WTC11 (cell line): ENCODE measurements around the gene CLIC3.

ENCODE experiments used
- MXD4 ChIP-seq: fragments of 250-450 bp; sonication (Bioruptor Pico); IDR thresholded peaks from 2 replicates; pipeline ENCODE4 v1.8.0; 2021; ENCODE audit warnings: mild to moderate bottlenecking, moderate library complexity, borderline replicate concordance
- NFE2L1 ChIP-seq: sonication (generic); formaldehyde crosslinking; IDR thresholded peaks from 2 replicates; pipeline ENCODE4 v1.8.1; 2023; ENCODE audit warnings: missing genetic modification reagents
- OVOL2 ChIP-seq: fragments of 250-450 bp; sonication (Bioruptor Pico); IDR thresholded peaks from 2 replicates; pipeline ENCODE4 v1.9.0; 2021; ENCODE audit warnings: mild to moderate bottlenecking, borderline replicate concordance
- ZNF121 ChIP-seq: sonication (generic); formaldehyde crosslinking; IDR thresholded peaks from 2 replicates; pipeline ENCODE4 v1.8.0; 2023; ENCODE audit warnings: missing genetic modification reagents
- ZNF317 ChIP-seq: sonication (generic); formaldehyde crosslinking; IDR thresholded peaks from 2 replicates; pipeline ENCODE4 v1.8.1; 2023; ENCODE audit warnings: low read depth, mild to moderate bottlenecking, moderate library complexity, missing genetic modification reagents, borderline replicate concordance
- TF ChIP-seq, protein P1 (sequence below): fragments of 200-600 bp; IDR thresholded peaks from 2 replicates; pipeline ENCODE4 v1.8.0; 2022; ENCODE audit warnings: antibody characterized with exemption
- TF ChIP-seq, protein P2 (sequence below): sonication (generic); formaldehyde crosslinking; conservative IDR thresholded peaks from 2 replicates; pipeline ENCODE4 v1.8.1; 2022; ENCODE audit warnings: mild to moderate bottlenecking, missing genetic modification reagents
- TF ChIP-seq, protein P3 (sequence below): sonication (generic); formaldehyde crosslinking; conservative IDR thresholded peaks from 2 replicates; pipeline ENCODE4 v1.8.1; 2023; ENCODE audit warnings: mild to moderate bottlenecking, low read depth, missing genetic modification reagents, moderate library complexity
- TF ChIP-seq, protein P4 (sequence below): sonication (generic); formaldehyde crosslinking; IDR thresholded peaks from 2 replicates; pipeline ENCODE4 v1.8.1; 2022; ENCODE audit warnings: mild to moderate bottlenecking, moderate library complexity, missing genetic modification reagents

DNA sequence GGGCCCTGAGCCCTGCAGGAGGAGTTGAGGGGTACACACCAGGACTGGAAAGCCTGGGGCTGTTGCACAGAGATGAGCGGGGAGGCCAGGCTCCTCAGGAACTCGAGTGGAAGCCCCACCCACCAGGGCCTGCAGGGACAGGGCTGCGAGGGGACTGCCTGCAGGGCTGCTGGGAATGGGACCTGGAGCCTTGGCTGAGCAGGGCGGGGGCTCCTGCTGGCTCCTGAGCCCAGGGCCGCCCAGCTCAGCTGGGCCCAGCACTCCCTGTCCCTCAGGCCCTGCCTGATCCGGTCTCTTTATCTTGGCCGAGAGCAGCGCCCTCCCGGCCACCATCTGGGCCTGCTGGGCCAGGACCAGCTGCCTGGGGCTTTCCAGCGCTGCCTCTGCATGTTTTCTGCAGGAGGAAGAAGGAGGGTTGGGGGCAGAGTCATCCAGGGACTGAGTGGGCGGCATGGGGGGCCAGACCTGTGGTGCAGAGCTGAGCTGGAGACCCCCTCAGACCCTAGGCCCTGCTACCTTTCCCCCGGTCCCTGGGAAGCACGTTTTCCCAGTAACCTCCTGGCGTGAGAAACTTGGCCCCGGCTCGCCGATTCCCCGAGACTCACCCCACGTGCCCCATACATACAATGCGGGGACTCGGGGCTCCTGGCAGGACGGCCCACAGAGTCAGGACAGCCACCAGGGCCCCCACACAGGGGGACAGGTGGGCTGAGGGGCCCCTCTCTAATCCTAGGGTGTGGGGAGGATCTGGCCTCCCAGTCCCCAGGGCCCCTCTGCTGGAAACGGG lies 34.9 kb downstream of the CLIC3 start:
- TF ChIP-seq, protein P1, sequence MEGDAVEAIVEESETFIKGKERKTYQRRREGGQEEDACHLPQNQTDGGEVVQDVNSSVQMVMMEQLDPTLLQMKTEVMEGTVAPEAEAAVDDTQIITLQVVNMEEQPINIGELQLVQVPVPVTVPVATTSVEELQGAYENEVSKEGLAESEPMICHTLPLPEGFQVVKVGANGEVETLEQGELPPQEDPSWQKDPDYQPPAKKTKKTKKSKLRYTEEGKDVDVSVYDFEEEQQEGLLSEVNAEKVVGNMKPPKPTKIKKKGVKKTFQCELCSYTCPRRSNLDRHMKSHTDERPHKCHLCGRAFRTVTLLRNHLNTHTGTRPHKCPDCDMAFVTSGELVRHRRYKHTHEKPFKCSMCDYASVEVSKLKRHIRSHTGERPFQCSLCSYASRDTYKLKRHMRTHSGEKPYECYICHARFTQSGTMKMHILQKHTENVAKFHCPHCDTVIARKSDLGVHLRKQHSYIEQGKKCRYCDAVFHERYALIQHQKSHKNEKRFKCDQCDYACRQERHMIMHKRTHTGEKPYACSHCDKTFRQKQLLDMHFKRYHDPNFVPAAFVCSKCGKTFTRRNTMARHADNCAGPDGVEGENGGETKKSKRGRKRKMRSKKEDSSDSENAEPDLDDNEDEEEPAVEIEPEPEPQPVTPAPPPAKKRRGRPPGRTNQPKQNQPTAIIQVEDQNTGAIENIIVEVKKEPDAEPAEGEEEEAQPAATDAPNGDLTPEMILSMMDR: no peak
- TF ChIP-seq ZNF121 (CRISPR knock-in tag) (no peak), OVOL2 (CRISPR knock-in tag) (no peak), MXD4 (no peak), ZNF317 (CRISPR knock-in tag) (no peak), NFE2L1 (CRISPR knock-in tag) (no peak)
- TF ChIP-seq, protein P2, sequence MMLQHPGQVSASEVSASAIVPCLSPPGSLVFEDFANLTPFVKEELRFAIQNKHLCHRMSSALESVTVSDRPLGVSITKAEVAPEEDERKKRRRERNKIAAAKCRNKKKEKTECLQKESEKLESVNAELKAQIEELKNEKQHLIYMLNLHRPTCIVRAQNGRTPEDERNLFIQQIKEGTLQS (CRISPR knock-in tag): no peak
- TF ChIP-seq, protein P3, sequence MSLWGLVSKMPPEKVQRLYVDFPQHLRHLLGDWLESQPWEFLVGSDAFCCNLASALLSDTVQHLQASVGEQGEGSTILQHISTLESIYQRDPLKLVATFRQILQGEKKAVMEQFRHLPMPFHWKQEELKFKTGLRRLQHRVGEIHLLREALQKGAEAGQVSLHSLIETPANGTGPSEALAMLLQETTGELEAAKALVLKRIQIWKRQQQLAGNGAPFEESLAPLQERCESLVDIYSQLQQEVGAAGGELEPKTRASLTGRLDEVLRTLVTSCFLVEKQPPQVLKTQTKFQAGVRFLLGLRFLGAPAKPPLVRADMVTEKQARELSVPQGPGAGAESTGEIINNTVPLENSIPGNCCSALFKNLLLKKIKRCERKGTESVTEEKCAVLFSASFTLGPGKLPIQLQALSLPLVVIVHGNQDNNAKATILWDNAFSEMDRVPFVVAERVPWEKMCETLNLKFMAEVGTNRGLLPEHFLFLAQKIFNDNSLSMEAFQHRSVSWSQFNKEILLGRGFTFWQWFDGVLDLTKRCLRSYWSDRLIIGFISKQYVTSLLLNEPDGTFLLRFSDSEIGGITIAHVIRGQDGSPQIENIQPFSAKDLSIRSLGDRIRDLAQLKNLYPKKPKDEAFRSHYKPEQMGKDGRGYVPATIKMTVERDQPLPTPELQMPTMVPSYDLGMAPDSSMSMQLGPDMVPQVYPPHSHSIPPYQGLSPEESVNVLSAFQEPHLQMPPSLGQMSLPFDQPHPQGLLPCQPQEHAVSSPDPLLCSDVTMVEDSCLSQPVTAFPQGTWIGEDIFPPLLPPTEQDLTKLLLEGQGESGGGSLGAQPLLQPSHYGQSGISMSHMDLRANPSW (CRISPR knock-in tag): no peak
- TF ChIP-seq, protein P4, sequence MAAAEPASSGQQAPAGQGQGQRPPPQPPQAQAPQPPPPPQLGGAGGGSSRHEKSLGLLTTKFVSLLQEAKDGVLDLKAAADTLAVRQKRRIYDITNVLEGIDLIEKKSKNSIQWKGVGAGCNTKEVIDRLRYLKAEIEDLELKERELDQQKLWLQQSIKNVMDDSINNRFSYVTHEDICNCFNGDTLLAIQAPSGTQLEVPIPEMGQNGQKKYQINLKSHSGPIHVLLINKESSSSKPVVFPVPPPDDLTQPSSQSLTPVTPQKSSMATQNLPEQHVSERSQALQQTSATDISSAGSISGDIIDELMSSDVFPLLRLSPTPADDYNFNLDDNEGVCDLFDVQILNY (CRISPR knock-in tag): no peak
